Measurements from ENCODE around the gene NOP53.

Gene NOP53

DNA sequence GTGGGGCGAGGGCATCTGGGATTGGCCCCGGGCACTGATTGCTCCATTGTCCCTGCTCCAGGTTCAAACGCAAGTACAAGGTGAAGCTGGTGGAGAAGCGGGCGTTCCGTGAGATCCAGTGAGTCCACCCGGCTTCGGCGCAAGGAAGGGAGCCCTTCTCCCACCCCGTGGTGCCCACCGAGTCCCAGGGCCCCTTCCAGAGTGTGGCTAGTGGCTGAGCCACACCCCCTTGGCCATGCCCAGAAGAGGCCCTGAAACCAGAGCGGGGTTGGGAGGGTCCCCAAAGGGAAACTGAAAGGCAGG lies 11.2 kb downstream of the NOP53 start:
- Histone ChIP-seq H3K4me2 (ENCODE audit: insufficient read depth, low read length) (no peak overlapping the region), H3K4me1 (ENCODE audit: insufficient read depth, low read length) (no peaks in the 10 kb centered on the region), H3K79me2 (ENCODE audit: insufficient read depth, low read length) (no peaks in the 10 kb centered on the region), H4K20me1 (ENCODE audit: insufficient read depth, low read length) (peaks cover 41% of the 10 kb centered on the region), H2AFZ (ENCODE audit: low read depth, low read length) (no peak overlapping the region), H3K9ac (ENCODE audit: low read depth, low read length) (no peak overlapping the region), H3K27ac (ENCODE audit: low read length) (no peak overlapping the region), H3K4me3 (ENCODE audit: low read depth in 1 of 2, low read length in 2 of 2) (no peak overlapping the region), H3K9me3 (ENCODE audit: insufficient read depth, low read length, severe bottlenecking) (no peaks in the 10 kb centered on the region), H3K36me3 (ENCODE audit: insufficient read depth, low read length) (peaks cover 63% of the 10 kb centered on the region), H3K27me3 (ENCODE audit: insufficient read depth, low read length, poor library complexity) (no peaks in the 10 kb centered on the region)
- TF ChIP-seq EZH2 (IDR thresholded peaks at IDR 0.05; ENCODE audit: borderline replicate concordance, low read depth, low read length, severe bottlenecking) (no peak), CTCF (IDR thresholded peaks at IDR 0.05; ENCODE audit: borderline replicate concordance, extremely low read depth, low read length, poor library complexity, severe bottlenecking) (no peak)
- ATAC-seq (ENCODE audit: insufficient read depth, low read depth): no peak
- DNase-seq: no peak

DNA sequence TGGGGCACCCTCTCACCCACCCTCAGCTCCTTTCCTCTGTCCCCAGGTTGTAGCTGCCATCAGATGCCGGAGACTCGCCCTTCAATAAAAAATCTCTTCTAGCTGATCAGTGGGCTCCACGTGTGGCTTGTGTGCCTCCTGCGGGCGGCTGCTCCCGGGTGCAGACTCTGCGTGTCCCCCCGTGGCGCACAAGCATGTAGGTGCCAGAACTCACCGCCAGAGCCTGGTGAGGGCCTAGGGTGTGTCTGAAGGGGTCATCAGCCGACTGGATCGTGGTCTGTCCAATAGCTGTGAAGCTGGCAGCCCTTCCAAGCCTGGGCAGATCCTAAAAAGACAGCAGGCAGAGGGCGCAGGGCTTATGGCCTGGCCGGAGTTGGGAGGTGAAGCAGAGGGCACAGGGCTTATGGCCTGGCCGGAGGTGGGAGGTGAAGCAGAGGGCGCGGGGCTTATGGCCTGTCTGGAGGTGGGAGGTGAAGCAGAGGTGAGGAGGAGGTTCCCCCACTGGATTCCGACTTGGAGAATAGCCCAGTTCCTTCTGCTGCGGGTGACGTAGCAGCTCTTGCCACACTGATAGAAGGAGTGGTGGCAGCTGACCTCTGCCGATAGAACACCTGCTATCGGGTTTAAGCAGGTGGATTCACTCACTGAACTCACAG lies 11.7 kb downstream of the NOP53 start:
- H3K4me3 ChIP-seq (ENCODE audit: low read depth in 1 of 2, low read length in 2 of 2): no peak overlapping the region
- TF ChIP-seq CTCF (IDR thresholded peaks at IDR 0.05; ENCODE audit: borderline replicate concordance, extremely low read depth, low read length, poor library complexity, severe bottlenecking) (no peak), EZH2 (IDR thresholded peaks at IDR 0.05; ENCODE audit: borderline replicate concordance, low read depth, low read length, severe bottlenecking) (no peak)
- no peaks in the 10 kb centered on the region for H3K27me3 ChIP-seq (ENCODE audit: insufficient read depth, low read length, poor library complexity)
- peaks cover 61% of the 10 kb centered on the region for H3K36me3 ChIP-seq (ENCODE audit: insufficient read depth, low read length)
- no peaks in the 10 kb centered on the region for H3K4me1 ChIP-seq (ENCODE audit: insufficient read depth, low read length)
- H3K9me3 ChIP-seq (ENCODE audit: insufficient read depth, low read length, severe bottlenecking): no peaks in the 10 kb centered on the region
- H4K20me1 ChIP-seq (ENCODE audit: insufficient read depth, low read length): peaks cover 40% of the 10 kb centered on the region
- H3K9ac ChIP-seq (ENCODE audit: low read depth, low read length): no peak overlapping the region
- H3K27ac ChIP-seq (ENCODE audit: low read length): no peak overlapping the region
- DNase-seq: no peak
- no peaks in the 10 kb centered on the region for H3K79me2 ChIP-seq (ENCODE audit: insufficient read depth, low read length)
- H3K4me2 ChIP-seq (ENCODE audit: insufficient read depth, low read length): no peak overlapping the region
- ATAC-seq (ENCODE audit: insufficient read depth, low read depth): no peak
- H2AFZ ChIP-seq (ENCODE audit: low read depth, low read length): no peak overlapping the region

DNA sequence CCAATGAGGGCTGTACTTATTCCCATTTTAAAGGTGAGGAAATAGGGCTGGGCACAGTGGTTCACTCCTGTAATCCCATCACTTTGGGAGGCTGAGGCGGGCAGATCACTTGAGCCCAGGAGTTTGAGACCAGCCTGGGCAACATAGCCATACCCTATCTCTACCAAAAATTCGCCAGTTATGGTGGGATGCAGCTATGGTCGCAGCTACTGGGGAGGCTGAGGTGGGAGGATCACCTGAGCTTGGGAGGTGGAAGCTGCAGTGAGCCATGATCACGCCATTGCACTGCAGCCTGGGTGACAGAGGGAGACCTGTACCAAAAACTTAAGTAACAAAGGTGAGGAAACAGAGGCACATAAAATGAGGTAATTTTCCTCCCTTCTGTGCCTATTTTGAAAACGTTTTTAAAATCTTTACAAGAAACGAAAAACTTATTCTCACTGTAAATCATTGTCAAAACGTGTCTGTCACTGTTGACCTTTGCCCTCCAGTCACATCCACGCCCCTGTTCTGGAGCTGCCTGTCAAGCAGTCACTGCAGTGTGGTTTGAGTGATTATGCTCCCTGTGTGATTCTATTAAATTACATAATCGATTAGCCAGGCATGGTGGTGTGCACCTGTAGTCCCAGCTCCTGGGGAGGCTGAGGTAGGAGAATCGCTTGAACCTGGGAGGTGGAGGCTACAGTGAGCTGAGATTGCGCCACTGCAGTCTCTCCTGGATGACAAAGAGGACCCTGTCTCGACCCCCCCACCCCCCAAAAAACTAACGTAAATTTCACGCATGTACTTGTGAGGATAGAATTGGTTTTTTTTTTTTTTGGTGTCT lies 12.5 kb downstream of the NOP53 start:
- no peak for DNase-seq
- peaks cover 54% of the 10 kb centered on the region for H3K36me3 ChIP-seq (ENCODE audit: insufficient read depth, low read length)
- H3K9me3 ChIP-seq (ENCODE audit: insufficient read depth, low read length, severe bottlenecking): no peaks in the 10 kb centered on the region
- no peak overlapping the region for H3K4me2 ChIP-seq (ENCODE audit: insufficient read depth, low read length)
- TF ChIP-seq CTCF (IDR thresholded peaks at IDR 0.05; ENCODE audit: borderline replicate concordance, extremely low read depth, low read length, poor library complexity, severe bottlenecking): no peak
- TF ChIP-seq EZH2 (IDR thresholded peaks at IDR 0.05; ENCODE audit: borderline replicate concordance, low read depth, low read length, severe bottlenecking): no peak
- no peak overlapping the region for H2AFZ ChIP-seq (ENCODE audit: low read depth, low read length)
- no peak overlapping the region for H3K9ac ChIP-seq (ENCODE audit: low read depth, low read length)
- no peak for ATAC-seq (ENCODE audit: insufficient read depth, low read depth)
- no peak overlapping the region for H3K4me3 ChIP-seq (ENCODE audit: low read depth in 1 of 2, low read length in 2 of 2)
- no peaks in the 10 kb centered on the region for H3K27me3 ChIP-seq (ENCODE audit: insufficient read depth, low read length, poor library complexity)
- no peak overlapping the region for H3K27ac ChIP-seq (ENCODE audit: low read length)
- H3K79me2 ChIP-seq (ENCODE audit: insufficient read depth, low read length): no peaks in the 10 kb centered on the region
- H3K4me1 ChIP-seq (ENCODE audit: insufficient read depth, low read length): no peaks in the 10 kb centered on the region
- H4K20me1 ChIP-seq (ENCODE audit: insufficient read depth, low read length): peaks cover 32% of the 10 kb centered on the region
